Mononuclear cell (primary cell): ENCODE data around the gene ARPC2. TPM values are rescaled to one million over a fixed set of nuclear protein-coding genes. Genes with fewer than 3 reads are reported as not detected.
"Not testable (repeated sequence)": the region's sequence is repeated elsewhere in the genome, so short reads cannot be mapped to it uniquely, and the experiment has no call there.

Experiments
- H3K27me3 ChIP-seq: 2 replicates; pipeline ENCODE4 v1.6.0; 2011; ENCODE audit warnings: low read length, control low read depth; ENCODE audit not compliant: insufficient read depth
- H3K4me1 ChIP-seq: 2 replicates; pipeline ENCODE4 v1.5.1; 2011; ENCODE audit warnings: mild to moderate bottlenecking, low read length, control low read depth; ENCODE audit not compliant: insufficient read depth
- H3K4me3 ChIP-seq: 2 replicates; pipeline ENCODE4 v1.5.1; 2011; ENCODE audit warnings: mild to moderate bottlenecking, low read length, moderate library complexity
- H3K9me3 ChIP-seq: 2 replicates; pipeline ENCODE4 v1.5.1; 2011; ENCODE audit warnings: low read depth, mild to moderate bottlenecking, control low read depth, low read length
- total RNA-seq: library from RNA; depleted of rRNA; stranded (reverse); fragments of >200 nt; gene quantifications from one replicate; pipeline ENCODE4 v1.2.3, GENCODE V29; 2012

The ARPC2 gene
- total RNA-seq: 551 TPM

DNA sequence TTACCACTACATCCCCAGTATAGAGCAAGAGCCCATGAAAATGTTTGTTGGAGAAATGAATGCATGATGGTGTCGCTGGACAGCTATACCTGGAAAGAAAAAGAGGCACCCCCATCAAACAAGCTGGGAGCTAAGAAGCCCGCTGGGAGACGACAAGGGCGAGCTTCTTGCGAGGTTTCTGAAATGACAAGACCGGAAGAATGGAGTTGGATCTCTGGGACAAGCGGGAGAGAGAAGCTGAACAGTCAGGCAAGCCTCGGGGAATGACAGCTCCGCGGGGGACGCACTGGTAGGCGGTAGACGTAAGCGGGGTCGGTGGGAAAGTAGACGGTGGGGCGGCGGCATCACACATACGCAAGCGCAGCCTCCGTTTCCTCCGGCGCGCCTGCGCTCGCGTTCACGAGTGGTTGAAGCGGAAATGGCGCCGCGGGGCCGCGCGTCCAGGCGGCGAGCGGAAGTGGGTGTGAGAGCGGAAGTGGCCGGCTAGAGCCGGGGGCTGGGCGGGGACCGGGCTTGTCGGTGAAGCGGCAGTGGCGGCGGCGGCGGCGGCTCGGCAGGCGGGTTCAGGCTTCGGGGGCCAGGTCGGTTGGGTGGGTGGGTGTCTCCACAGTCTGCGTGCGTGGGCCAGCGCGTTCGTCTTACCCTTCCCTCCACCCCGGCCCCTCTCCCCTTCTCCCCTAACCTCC, at the start of gene ARPC2:
TSS of gene ARPC2 (plus strand) at position 516 of the 686 bp plus-strand sequence. CDS start 282 bp downstream, outside the sequence.
- H3K4me3 ChIP-seq: peak within 1 kb of the TSS; percentile 99
- no peaks in the 10 kb centered on the region for H3K9me3 ChIP-seq
- no peaks in the 10 kb centered on the region for H3K27me3 ChIP-seq
- H3K4me1 ChIP-seq: peaks cover 45% of the 10 kb centered on the region

DNA sequence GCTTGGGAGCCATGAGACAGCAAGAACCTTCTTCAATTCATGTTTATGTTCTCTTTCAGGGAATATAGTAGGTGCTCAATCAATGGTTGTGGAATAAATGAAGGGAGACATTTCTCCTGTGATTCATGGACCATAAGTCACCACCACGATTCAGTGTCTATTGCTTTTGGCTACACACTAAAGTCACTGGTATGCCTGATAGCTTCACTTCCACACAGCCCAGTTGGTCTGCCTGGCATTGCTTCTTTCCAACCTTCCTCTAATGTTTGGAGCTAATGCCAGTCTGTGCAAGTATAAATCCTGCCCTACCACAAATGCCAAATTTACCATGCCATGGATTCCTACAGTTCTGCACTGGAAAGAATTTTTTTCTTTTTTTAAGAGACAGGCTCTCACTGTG, 49.0 kb upstream of the ARPC2 start:
- Histone ChIP-seq H3K27me3 (no peaks in the 10 kb centered on the region), H3K9me3 (no peaks in the 10 kb centered on the region), H3K4me1 (peaks cover 42% of the 10 kb centered on the region), H3K4me3 (no peak overlapping the region)

DNA sequence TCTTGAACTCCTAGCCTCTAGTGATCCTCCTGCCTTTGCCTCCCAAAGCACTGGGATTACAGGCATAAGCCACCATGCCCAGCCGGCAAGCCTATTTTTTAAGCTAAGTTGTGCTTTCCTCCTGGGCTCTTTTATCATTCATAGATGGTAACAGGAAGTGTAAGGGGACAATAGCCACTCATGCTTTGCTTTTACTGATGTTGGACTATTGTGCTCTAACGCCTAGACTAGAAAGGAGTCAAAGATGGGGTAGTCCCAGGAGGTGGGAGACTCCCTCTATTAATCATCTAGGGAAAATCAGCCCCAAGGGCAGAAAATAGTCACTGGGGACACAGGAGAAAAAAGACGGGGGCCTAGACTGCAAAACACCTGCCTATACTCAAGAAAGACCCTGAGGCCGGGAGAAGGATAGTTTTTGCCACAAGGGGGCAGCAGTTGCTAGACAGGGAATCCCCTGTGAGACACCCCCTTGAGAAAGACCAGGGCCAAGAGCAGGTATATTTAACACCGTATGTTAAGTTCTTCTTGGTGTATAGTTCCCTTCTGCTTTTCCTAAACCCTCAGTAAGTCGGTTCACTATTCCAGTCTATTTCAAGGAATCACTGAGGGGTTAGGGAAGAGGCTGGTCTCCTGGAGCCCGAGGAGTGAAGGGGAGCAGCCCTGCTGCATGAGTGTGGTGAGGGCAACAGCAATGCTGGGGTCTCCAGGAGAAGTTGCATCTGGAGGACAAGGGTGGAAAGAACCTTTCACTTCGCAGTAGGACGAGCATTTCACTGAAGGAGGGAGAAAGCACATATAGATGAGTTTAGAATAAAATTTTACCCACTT, 48.1 kb upstream of the ARPC2 start:
- no peaks in the 10 kb centered on the region for H3K9me3 ChIP-seq

DNA sequence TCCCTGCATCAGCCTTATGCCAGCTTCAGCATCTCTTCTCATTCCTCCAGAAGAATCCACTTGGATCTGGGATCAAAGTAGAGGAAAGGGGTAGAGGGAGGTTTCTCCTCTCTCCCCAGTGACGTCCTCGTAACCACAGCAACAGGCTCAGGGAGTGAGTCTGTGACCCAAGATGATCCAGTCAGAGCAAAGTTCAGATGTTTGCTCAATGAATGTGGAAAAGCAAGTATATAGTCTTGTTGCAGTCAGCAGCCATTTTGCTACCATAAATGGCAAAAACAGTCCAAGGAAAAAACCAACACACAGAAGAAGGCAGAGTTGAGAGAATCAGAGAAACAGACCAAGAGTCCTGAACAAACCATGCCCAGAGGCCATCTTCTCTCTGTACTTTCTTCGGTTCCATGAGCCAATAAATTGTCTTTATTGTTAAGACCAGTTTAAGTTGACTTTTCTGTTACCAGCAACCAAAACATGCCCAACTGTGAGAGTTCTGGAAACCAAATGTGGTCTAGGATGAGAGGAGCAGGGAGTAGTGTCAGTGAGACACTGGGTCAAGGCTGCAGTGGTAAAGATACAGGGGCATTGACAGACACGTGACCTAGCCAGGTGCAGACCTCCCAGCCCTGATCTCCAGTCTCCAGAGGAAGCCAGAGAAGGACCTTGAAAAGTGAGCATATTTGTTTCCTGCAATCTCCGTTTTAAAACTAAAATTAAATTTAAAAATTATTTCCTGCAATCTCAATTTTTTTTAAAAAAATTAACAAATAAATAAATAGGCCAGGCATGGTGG, 47.0 kb upstream of the ARPC2 start:
- no peaks in the 10 kb centered on the region for H3K27me3 ChIP-seq
- no peak overlapping the region for H3K4me3 ChIP-seq
- H3K9me3 ChIP-seq: no peaks in the 10 kb centered on the region
- H3K4me1 ChIP-seq: peaks cover 42% of the 10 kb centered on the region

More for the DNA sequence above, 48.1 kb upstream of the ARPC2 start:
- Histone ChIP-seq H3K27me3 (no peaks in the 10 kb centered on the region), H3K4me3 (no peak overlapping the region), H3K4me1 (peaks cover 42% of the 10 kb centered on the region)

DNA sequence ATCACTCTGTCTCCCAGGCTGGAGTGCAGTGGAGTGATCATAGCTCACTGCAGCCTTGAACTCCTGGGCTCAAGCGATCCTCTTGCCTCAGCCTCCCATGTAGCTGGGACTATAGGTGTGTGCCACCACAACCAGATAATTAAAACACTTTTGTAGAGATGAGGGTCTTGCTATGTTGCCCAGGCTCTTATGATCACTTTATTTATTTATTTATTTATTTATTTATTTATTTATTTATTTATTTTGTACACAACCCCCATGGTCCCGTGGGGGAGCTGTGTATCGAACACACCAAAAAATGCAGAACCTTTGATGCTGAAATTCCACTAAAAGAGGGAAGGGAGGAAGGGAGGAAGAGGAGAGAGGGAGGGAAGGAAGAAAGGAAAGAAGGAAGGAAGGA, 45.2 kb upstream of the ARPC2 start:
- H3K4me3 ChIP-seq, H3K27me3 ChIP-seq: not testable (repeated sequence)

DNA sequence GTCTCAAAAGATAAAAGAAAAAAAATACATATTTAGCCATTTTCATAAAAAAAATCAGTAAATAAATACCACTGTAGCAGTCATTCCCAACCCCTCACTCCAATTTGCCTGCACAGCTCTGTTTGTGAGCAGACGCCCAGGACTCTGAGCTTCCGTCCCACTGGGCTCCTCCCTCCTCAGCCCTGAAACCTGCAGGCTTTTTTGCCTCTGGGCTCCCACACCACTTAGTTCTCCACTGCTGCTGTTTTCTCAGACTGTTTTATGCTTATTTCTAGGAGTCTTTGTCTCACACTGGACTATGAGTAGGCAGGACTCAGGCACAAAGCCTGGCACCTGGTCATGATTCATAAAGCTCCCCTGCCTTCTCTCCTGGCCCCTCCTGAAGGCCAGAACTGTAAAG, 44.1 kb upstream of the ARPC2 start:
- Histone ChIP-seq H3K27me3 (no peaks in the 10 kb centered on the region), H3K9me3 (no peaks in the 10 kb centered on the region), H3K4me3 (no peak overlapping the region)

More for the DNA sequence above, 45.2 kb upstream of the ARPC2 start:
- not testable (repeated sequence) for H3K9me3 ChIP-seq
- peaks cover 24% of the 10 kb centered on the region for H3K4me1 ChIP-seq

DNA sequence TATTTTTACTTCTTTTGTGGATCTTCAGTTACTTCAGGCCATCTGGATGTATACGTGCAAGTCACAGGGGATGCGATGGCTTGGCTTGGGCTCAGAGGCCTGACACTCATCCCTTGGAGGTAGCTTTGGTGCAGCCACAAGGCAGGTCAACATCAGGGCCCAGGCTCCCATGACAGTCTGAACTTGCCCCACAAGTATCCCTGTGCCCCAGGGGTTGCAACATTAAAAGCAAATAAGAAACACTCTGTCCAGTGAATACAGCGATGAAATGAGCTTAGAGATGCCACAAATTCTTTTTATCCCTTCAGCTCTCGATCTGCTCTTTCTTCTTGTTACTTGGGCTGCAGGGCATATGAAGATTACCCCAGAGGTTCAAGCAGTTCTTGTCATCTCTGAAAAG, 37.2 kb upstream of the ARPC2 start:
- H3K4me3 ChIP-seq: no peak overlapping the region
- H3K27me3 ChIP-seq: no peaks in the 10 kb centered on the region
- H3K9me3 ChIP-seq: no peaks in the 10 kb centered on the region
- no peaks in the 10 kb centered on the region for H3K4me1 ChIP-seq

More for the DNA sequence above, 44.1 kb upstream of the ARPC2 start:
- H3K4me1 ChIP-seq: peaks cover 13% of the 10 kb centered on the region

DNA sequence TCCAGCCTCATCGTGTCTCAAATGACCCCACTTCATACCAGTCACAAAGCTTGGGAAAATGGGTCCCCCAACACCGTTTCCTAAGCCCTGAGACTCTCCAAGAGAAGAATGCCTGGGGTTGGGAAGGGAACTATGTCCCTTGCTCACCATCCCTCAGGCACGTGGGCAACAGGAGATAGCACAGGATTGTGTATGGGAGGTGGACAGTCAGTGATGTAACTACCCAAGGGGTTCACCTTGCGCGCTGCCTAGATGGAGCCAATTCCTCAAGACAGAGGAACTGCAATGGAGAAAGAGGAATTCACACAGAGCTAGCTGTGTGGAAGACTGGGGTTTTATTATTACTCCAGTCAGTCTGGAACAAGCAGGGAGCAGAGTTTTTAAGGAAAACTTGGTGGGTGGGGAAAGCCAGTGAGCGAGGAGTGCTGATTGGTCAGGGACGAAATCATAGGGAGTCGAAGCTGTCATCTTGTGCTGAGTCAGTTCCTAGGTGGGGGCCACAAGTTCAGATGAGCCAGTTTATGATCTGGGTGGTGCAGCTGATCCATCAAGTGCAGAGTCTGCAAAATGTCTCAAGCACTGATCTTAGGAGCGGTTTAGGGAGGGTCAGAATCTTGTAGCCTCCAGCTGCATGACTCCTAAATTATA, 36.4 kb upstream of the ARPC2 start:
- Histone ChIP-seq H3K4me3 (no peak overlapping the region), H3K4me1 (no peaks in the 10 kb centered on the region), H3K9me3 (no peaks in the 10 kb centered on the region), H3K27me3 (no peaks in the 10 kb centered on the region)

DNA sequence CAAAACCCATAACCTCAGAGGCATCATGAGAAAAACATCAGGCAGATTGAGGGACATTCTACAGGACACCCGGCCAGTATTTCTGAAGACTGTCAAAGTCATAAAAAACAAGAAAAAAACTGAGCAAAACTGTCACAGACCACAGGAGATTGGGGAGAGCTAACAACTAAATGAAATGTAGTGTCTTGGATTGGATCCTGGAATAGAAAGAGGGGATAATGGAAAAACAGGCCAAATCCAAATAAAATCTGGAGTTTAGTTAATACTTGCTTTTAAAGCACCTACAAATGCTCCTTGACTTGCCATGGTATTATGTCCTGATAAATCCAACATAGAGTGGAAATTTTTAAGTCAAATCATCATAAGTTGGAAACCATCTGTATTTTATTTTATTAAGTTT, 32.7 kb upstream of the ARPC2 start:
- Histone ChIP-seq H3K4me1 (peaks cover 9% of the 10 kb centered on the region), H3K9me3 (no peaks in the 10 kb centered on the region), H3K27me3 (no peaks in the 10 kb centered on the region), H3K4me3 (no peak overlapping the region)

DNA sequence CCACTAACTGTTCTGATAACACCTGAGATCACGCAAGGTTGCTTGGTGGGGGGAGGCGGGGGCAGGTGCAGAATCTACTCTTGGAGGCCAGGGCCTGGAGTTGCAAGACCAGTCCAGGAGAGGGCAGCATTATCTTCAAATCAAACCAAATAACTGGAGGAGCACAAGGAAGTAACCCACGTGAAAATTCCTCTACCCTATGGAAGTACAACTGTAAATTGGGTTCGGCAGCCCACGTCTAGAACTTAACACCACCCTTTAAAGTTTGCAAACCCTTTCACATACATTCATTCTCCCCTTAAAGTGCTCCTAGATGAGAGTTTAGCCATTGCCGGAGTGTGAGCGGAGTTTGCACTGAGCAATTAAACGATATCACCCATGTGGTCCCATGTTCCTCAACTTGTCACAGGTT, 30.6 kb upstream of the ARPC2 start:
- H3K9me3 ChIP-seq: no peaks in the 10 kb centered on the region
- no peak overlapping the region for H3K4me3 ChIP-seq
- H3K27me3 ChIP-seq: no peaks in the 10 kb centered on the region
- peaks cover 9% of the 10 kb centered on the region for H3K4me1 ChIP-seq

DNA sequence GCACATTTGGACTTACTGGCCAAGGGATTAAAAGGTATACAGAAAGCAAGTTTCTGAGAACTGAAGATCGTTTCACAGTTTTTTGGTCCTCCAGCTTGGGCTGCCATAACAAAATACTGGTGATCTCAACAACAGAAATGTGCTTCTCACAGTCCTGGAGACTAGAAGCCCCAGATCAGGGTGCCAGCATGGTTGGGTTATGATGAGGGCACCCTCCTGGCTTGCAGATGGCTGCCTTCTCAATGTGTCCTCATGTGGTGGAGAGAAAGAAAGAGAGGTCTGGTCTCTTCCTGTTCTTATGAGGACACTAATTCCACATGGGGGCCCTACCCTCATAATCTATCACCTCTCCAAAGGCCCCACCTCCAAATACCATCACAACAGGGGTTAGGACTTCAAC, 30.1 kb upstream of the ARPC2 start:
- no peaks in the 10 kb centered on the region for H3K9me3 ChIP-seq

DNA sequence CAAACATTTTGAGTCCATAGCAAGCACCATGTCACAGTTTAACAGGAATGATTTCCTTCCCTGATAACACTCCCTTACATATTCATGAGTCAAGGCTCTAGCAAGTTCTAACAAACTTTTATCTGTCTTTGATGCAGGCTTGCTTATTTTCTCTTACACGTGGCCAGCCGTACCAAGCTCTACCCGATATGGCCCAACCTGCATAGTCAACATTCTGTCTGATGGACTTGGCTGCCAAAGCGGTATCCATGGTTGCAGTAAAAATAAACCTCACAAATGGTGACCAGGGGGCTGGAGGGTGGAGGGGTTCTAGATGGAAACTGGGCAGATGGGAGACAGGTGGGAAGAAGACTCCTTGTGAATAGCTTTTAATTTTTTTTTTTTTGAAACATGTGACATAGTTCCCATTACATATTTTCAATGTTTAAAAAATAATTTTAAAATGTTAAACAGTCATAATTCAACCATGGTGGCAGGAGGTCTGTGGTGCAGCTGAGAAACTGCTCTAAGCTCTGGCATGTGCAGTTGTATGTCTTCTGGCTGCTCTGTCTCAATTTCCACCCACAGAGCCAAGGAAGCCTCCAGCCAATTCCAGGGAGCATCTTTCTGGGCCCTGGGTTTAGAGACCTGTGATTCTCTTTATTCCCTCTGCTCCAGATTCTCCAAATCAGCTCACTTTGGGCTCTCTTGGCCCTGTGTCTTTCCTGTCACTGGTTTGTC, 29.5 kb upstream of the ARPC2 start:
- H3K4me1 ChIP-seq: peaks cover 13% of the 10 kb centered on the region

More for the DNA sequence above, 30.1 kb upstream of the ARPC2 start:
- no peaks in the 10 kb centered on the region for H3K27me3 ChIP-seq
- no peak overlapping the region for H3K4me3 ChIP-seq
- H3K4me1 ChIP-seq: peaks cover 9% of the 10 kb centered on the region

DNA sequence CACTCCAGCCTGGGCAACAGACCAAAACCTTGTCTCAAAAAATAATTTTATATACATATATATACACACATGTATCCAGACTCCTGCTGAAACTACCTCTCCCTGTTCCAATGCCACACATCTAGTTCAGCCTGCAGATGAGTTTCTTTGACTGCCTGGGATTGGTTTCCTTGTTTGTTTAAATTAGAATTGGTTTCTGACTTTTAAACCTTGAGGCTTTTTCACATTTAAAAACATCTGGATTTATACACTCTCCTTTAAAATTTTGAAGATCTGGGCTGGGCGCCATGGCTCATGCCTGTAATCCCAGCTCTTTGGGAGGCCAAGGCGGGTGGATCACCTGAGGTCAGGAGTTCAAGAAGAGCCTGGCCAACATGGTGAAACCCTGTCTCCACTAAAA, 28.5 kb upstream of the ARPC2 start:
- H3K4me1 ChIP-seq: peaks cover 23% of the 10 kb centered on the region
- H3K27me3 ChIP-seq: no peaks in the 10 kb centered on the region
- no peak overlapping the region for H3K4me3 ChIP-seq
- no peaks in the 10 kb centered on the region for H3K9me3 ChIP-seq

More for the DNA sequence above, 29.5 kb upstream of the ARPC2 start:
- Histone ChIP-seq H3K9me3 (no peaks in the 10 kb centered on the region), H3K4me3 (no peak overlapping the region), H3K27me3 (no peaks in the 10 kb centered on the region)

DNA sequence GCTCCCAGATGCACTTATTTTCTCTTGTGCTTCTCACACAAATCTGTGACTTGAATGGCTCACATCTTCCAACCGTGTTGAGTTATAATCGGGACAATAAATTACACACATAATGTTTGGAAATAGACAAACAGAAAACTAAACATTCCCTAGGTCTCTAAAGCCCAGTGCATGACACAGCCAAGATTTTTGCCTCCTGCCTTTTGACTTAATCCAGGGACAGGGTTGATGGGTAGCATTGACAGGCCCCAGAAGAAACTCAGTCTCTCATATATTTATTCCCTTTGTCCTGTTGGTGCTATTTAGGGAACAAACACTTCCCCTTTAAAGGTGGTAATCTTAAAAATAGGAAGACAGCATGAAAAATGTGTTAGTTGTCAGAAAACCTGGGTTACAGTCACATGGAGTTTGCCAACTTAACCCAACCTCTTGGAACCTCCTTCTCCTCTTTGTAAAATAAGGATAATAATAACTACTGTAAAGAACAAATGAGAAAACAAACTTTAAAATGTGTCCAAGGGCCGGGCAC, 24.0 kb upstream of the ARPC2 start:
- H3K9me3 ChIP-seq: no peaks in the 10 kb centered on the region
- peaks cover 14% of the 10 kb centered on the region for H3K4me1 ChIP-seq
- H3K27me3 ChIP-seq: no peaks in the 10 kb centered on the region
- H3K4me3 ChIP-seq: no peak overlapping the region
